ENCODE results near the gene NCKAP1.

DNA sequence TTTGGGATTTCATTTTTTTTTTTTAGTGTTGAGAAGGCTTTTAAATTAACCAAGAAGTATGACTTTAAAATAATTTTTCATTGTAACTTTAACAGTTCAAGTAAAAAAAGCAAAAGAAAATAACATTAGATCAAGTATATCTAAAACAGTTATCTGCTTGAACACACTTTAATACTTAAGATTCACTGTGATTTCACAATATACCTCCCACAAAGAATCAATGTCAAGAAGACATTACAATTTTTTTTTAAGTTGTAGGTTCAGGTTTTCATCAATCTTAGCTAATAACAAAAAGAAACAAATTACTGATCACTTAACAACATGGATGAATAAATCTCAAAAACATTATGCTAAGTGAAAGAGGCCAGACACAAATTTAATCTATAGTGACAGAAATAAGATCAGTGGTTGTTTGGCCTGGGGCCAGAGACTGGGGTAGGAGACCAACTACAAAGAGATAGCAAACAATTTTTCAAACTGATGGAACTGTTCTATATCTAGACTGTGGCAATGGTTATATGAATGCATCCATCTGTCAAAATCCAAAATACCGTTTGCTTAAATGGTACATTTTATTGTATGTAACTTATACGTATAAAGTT lies 97.0 kb downstream of the NCKAP1 start:
- TF ChIP-seq ZFP30 (CRISPR knock-in tag; IDR thresholded peaks at IDR 0.05), result no peak
- no peak for TF ChIP-seq ZNF70 (CRISPR knock-in tag; IDR thresholded peaks at IDR 0.05)
- TF ChIP-seq RARB (CRISPR knock-in tag; IDR thresholded peaks at IDR 0.05), result no peak
- TF ChIP-seq, protein P1, sequence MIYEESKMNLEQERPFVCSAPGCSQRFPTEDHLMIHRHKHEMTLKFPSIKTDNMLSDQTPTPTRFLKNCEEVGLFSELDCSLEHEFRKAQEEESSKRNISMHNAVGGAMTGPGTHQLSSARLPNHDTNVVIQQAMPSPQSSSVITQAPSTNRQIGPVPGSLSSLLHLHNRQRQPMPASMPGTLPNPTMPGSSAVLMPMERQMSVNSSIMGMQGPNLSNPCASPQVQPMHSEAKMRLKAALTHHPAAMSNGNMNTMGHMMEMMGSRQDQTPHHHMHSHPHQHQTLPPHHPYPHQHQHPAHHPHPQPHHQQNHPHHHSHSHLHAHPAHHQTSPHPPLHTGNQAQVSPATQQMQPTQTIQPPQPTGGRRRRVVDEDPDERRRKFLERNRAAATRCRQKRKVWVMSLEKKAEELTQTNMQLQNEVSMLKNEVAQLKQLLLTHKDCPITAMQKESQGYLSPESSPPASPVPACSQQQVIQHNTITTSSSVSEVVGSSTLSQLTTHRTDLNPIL (CRISPR knock-in tag; IDR thresholded peaks at IDR 0.05; ENCODE audit: low read depth), result no peak
